GM21825 (cell line): ENCODE measurements around the gene PCSK5.
"Not testable (repeated sequence)": the region's sequence is repeated elsewhere in the genome, so short reads cannot be mapped to it uniquely, and the experiment has no call there.

ENCODE experiments used
- ATAC-seq: cut with Tn5 transposase; IDR thresholded peaks from one replicate; pipeline ENCODE4 v1.9.1; 2021; ENCODE audit warnings: mild to moderate bottlenecking, moderate library complexity; ENCODE audit not compliant: unreplicated experiment

PCSK5 gene

DNA sequence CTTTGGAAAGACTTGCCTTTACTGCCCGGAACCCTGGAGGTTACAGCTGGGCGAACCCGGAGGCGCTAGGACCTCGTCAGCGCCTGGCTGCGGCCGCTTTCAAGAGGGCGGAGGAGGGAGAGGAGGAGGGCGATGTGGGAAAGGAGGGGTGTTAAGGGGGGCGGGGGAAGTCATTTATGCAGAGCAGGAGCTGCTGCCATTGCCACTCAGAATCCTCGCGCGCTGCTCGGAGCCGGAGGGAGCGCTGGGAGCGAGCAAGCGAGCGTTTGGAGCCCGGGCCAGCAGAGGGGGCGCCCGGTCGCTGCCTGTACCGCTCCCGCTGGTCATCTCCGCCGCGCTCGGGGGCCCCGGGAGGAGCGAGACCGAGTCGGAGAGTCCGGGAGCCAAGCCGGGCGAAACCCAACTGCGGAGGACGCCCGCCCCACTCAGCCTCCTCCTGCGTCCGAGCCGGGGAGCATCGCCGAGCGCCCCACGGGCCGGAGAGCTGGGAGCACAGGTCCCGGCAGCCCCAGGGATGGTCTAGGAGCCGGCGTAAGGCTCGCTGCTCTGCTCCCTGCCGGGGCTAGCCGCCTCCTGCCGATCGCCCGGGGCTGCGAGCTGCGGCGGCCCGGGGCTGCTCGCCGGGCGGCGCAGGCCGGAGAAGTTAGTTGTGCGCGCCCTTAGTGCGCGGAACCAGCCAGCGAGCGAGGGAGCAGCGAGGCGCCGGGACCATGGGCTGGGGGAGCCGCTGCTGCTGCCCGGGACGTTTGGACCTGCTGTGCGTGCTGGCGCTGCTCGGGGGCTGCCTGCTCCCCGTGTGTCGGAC lies at the start of gene PCSK5:
Gene PCSK5 (plus strand): TSS at position 202 of the 805 bp plus-strand sequence. CDS start 509 bp downstream, at position 711.
- ATAC-seq = peak; percentile 72

DNA sequence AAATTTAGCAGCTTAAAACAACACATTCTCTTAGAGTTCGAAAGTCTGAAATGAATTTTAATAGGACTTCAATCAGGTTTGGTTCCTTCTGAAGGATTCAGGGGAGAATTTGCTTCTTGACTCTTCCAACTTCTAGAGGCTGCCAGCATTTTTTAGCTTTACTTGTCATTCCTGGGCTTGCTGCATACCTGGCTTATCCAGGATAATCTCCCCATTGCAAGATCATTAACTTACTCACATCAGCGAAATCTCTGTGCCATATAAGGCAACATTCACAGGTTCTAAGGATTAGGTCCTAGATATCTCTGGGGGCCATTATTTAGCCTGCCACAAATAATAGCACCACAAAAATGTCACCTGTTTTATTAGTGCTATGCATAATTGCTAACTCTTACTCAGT lies 46.2 kb upstream of the PCSK5 start:
- ATAC-seq = no peak

DNA sequence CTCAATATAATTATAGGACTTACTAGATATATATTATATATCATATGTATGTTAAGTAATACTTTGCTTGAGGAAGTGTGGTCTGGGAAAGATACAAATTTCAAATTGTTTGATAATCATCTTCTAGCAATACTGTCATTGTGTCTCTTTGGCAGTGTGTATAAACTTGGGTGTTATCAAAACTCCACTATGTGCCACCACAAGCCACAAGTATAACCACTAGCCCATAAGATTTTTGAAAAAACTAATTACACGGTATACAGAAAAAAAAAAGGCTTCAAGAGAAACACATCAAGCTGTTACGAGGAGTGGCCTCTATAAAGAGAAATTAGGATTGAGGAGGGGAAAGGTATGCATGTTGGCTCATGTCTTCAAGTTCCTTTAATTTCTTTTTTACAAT lies 44.7 kb upstream of the PCSK5 start:
- ATAC-seq = no peak

DNA sequence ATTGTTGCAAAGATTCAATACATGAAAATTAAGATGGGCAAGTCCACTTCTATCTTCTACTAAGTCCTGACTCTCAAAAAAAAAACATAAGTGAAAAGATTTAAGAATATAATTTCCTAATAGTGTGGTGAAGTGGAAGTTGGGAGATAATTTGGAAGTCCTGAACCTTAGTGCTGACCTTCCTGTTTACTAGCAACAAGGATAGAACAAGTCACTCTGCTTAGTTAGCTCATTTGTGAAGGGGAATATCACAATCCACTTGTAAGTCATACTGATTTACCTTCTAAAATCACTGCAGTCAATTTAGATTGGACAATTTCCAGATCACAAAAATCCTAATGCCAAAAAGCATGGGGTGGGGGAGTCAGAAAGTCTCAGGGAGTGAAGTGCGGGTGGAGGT lies 43.4 kb upstream of the PCSK5 start:
- no peak for ATAC-seq

DNA sequence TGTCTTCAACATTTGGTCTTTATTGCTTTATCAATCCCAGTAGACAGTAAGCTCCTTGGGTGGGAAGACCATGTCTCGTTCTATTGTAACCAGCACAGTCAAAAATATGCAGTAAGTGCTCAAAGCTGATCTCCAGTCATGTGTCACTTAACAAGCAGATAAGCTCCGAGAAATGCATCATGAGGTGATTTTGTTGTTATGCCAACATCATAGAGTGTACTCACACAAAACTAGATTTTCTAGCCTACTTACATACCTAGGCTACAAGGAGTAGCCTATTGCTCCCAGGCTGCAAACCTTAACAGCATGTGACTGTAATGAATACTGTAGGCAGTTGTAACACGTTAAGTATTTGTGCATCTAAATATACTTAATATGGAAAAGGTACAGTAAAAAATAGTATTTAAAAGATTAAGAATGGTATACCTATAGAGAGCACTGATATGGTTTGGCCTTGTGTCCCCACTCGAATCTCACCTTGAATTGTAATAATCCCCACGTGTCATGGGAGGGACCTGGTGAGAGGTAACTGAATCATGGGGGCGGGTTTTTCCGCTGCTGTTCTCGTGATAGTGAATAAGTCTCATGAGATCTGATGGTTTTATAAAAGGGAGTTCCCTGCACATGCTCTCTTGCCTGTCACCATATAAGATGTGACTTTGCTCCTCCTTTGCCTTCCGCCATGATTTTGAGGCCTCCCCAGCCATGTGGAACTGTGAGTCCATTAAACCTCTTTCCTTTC lies 39.8 kb upstream of the PCSK5 start:
- no peak for ATAC-seq

DNA sequence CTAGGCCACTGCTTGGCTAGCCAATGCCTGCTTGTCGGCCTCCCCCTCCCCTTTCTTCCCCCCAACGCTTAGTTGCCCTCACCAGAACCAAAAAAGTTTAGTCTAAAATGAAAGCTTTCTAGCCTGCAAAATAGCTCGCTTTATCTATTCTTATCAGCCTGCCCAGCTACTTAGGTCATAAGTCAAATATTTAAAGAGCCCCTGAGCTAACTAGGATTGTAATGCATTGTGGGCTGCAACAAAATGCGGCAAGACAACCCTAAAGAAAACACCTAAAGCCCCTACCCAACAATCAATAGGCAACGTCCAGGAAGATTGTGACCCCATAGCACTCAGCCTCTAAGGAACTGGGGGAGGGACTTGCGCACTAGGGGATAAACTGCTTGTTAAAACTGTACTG lies 38.6 kb upstream of the PCSK5 start:
- no peak for ATAC-seq

DNA sequence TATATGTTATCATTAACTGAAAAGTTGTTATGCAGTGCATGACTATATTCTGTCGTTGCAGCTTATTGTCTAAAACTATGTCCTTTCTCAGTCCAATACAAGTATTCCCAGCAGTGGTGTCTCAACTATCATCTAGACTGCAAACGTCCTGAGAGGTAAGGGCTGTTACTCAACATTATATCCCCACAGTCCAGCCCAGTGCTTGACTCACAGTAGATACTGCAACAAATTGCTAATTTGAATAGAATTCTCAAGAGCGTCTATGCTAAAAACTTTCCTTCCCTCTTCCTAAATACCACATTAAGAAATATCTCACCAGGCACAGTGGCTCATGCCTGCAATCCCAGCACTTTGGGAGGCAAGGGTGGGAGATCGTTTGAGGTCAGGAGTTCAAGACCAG lies 37.7 kb upstream of the PCSK5 start:
- ATAC-seq = no peak

DNA sequence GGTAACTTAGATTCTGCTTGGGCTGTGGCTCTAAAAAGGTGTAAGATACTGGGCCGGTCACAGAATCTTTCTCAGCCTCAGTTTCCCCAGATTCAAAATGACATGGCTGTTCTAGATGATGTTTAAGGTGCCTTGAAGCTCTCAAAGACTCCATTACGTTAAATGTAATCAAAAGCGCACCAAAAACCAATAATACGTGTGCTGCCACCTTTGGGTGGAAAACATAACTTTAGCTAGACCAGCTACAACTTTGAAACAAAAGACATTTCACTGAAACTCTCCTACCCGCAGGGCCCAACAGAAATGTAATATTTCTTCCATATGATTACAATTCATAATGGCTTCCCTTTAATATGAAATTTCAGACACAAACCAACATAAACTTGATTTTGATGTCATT lies 35.0 kb upstream of the PCSK5 start:
- no peak for ATAC-seq

DNA sequence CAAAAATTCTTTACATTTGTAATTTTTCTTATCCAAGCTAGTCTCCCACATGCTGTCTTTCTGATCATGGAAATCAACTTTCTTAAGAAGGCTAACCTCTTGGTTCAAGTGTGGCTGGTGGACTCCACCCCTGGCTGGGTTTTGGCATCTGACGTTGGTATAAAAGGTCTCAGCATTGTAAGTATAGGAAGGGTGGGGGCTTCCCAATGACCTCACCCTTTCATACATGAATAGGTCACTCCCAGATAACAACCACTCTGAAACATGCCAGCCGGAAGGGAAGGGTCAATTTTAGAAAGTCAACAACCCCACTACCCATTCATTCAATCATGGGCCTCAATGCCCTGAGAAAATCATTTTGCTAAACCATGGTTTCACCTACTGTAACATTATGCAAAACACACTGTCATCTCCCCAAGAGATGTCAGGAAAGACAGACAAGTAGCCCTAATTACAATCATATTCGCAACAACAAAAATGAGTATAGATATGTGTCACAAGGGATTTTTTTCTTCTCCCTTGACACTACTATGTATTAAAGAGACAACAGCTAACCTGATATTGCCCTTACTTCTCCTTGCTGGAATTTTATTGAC lies 31.9 kb upstream of the PCSK5 start:
- no peak for ATAC-seq

DNA sequence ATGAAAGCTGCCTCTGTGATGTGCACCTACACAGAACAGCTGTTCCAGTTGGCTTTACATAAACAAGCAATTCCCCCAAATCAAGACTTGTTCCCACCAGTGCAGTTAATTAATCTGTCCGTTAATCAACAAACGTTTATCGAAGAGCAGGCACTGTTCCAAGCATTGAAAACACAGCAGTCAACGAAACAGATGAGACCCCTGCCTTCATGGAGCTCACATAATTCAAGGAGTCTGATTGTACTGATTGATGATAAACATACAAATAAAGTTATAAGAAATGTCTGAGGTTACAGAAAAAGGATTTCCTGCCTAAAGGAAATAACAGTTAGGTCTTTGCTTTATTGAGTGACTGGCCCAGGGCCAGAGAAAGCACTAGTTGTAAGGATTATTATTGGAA lies 26.2 kb upstream of the PCSK5 start:
- no peak for ATAC-seq

DNA sequence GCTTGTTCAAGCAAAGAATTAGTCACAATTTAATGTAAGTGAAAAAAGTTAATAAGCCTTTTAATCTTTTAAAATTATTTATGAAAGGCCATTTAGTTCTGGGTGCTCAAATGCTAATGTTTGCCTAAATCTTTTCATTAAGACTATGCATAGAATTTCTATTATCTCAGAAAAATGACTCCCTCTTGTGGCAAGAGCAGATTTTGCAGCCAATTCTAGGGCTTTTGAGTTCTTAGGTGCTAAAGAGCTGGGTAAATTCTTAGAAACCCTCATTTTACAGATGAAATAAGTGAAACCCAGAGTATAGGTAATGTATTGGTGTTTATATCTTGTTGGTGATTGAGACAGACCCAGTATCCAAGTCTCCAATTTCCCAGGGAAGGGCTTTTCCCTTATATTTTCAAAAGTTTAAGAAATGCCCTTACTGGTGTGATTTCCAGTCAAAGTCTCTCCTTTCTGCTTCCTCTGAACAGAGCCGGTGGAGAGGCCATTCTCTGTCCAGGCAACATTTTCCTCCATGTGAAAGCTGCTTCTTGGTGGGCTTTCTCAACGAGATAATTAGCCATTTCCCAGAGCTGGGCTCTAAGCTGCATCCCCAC lies 24.1 kb upstream of the PCSK5 start:
- no peak for ATAC-seq

DNA sequence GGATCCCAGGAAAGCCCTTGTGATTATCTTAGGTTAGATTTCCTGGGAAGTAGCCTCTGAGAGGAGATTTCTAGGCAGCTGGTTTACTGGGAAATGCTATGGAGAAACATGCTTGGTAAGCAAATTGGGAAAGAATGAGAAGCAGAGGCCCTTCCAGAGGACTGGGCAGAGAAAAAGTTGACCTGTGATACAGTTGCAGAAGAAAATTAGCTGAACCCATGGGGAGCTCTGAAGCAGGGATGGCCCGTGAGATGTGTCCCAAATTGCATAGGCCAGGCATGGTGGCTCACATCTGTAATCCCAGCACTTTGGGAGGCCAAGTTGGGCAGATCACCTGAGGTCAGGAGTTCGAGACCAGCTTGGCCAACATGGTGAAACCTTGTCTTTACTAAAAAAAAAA lies 21.9 kb upstream of the PCSK5 start:
- ATAC-seq = not testable (repeated sequence)

DNA sequence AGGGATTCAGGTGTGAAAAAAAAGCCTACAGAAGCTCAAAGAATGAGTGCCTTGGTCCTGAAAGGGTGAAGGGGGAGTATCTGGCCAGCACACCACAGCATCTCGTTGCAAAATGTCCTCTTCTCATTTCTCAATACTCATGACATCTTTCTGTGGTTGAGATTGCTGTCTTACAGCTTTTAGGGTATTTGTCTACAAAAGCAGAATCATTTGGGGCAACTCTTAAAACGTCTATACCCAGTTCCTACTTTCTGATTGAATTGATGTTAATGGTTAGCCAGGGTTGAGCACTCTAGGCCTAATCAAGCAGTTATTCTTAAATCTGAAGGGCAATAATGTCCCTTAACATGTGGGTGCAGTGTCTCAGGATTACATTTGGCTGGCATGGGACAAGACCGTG lies 21.2 kb upstream of the PCSK5 start:
- ATAC-seq = no peak

DNA sequence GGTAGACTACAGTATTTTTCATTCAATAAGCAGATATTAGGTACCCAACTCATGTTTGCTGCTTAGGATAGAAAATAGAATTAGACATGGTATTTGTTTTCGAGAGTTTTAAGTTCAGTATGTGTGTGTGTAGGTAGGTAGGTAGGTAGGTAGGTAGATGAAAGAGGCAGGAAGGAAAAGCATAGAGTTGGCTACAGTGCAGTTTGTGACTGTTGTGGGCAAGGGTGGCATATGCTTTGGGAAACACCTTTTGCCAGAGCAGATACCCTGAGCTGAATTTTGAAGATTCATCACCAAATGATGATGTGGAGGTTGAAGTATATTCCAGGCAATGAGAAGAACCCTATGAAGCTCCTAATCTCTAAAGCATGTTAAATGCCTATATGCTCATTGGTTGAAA lies 20.0 kb upstream of the PCSK5 start:
- ATAC-seq = no peak

DNA sequence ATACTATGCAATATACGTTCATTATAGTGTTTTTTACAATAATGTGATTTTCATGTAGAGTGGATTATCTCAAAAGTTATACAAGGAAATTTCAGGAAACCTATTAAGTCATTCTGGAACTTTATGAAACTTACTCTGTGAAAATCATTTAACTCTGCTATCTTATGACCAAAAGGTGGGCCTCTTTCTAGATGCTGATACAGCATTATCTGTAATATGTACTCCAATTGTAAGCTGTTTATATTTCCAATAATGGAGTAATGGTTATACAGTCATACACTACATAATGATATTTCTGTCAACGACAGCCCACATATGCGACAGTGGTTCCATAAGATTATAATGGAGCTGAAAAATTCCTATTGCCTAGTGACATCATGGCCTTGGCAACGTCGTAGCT lies 18.8 kb upstream of the PCSK5 start:
- ATAC-seq = no peak

DNA sequence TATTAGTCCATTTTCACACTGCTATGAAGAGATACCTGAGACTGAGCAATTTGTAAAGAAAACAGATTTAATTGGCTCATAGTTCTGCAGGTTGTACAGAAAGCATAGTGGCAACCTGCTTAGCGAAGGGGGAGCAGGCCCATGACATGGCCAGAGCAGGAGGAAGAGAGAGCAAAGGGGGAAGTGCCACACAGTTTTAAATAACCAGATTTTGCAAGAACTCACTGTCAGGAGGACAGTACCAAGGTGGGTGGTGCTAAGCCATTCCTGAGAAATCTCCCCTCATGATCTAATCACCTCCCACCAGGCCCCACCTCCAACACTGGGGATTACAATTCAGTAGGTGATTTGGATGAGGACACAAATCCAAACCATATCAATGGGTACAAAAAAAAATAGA lies 16.8 kb upstream of the PCSK5 start:
- no peak for ATAC-seq

DNA sequence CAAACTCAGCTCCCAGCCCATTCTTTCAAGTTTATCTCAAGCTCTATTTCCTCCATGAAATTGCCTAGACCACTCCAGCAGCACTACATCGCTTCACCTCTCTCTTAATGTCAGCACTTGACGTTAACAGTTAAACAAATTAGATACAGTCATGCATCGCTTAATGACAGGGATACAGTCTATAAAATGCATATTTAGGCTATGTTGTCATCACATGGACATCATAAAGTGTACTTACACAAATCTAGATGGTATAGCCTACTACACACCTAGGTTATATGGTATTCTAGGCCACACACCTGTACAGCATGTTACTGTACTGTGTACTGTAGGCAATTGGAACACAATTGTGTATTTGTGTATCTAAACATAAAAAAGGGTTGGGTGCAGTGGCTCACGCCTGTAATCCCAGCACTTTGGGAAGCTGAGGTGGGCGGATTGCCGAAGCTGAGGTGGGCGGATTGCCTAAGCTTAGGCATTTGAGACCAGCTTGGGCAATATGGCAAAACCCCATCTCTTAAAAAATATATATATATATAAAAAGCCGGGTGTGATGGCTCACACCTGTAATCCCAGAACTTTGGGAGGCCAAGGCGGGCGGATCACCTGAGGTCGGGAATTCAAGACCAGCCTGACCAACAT lies 13.4 kb upstream of the PCSK5 start:
- ATAC-seq = no peak

DNA sequence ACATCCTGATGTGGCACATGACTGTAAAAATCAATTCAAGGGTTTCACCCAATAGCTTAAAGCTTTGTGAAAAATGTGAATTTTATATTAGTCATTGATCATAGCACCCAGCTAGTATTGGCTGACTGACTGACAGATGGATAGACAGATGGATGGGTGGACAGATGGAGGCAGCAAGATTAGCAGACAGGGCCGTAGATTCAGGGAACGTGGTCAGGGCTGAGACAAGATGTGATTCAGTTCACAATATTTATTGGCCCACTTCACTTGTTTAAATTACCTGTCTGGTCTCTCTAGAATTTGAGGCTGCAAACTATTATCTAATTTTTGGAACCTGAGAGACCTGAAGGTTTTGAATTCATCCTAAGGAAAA lies 12.0 kb upstream of the PCSK5 start:
- no peak for ATAC-seq

DNA sequence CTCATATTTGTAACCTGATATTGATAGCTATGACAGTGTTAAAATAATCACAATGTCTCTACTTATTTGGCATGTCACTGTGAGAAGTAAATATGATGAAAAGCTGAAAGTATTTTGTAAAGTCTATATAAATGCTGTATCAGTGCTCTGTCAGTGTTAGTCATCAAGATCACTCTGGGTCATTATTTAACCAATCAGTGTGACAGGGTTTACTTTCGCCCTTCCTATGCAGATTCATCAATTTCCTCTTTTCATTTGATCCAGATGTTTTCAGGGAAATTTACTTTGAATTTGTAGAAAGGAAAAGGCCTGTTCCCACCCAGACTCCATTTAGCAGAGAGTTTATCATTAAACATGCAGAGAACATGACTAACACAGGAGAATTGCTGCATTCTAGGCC lies 9.9 kb upstream of the PCSK5 start:
- no peak for ATAC-seq

DNA sequence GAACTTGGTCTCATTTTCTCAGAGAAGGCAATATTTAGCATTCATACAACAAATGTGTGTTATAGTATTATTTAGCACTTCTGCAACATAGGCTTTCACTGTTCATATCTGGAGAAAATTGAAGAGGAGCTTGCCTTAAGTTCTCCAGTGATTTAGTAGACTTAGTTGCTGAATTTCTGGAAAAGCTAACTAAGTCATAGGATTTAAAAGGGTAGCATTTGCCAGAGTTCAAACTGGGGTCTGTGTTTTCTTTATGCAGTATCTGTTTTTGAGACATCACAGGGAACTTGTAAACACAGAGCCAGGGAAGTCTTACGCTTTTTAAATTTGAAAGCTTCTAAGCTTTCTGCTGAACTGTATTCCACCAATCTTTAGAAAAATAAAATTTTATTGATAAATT lies 8.7 kb upstream of the PCSK5 start:
- no peak for ATAC-seq

DNA sequence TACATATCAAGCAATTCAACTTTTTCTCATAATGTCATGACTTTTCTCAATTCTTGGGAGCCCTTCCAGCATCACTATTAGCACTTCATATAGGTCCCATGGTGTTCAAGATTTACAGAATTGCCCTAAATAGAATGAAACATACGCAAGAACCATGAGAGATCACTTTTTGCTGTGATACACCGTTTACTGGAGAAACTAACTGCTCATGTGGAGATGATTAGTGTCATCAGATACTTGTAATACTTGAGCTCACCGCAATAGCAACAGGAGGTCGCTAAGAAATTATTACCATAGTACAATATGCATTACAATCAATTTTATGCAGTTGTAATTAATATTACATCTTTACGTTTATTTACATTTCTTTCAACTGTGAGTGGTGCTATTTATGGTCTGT lies 4.8 kb upstream of the PCSK5 start:
- ATAC-seq = no peak
